Activated CD8-positive, alpha-beta memory T cell treated with anti-CD3 and anti-CD28 coated beads, Interleukin-2, amount 10 ng/mL, durations not matched to agents 7 days and 5 days (primary cell): ENCODE data around the gene SAMD9. TPM values are rescaled to one million over a fixed set of nuclear protein-coding genes. Genes with fewer than 3 reads are reported as not detected.
A peak's percentile ranks its signal among the peaks of the same experiment; 100 is the strongest.

Source experiments
- ATAC-seq: fragments of 150-1000 bp; cut with Tn5 transposase; one replicate; pipeline ENCODE4 v1.10.0; 2021; ENCODE audit warnings: moderate library complexity
- CTCF ChIA-PET: fragments of 350-600 bp; sonication (Branson Sonifier 250); formaldehyde crosslinking; loops from one replicate; lab custom pipeline; 2021; ENCODE audit warnings: antibody characterized with exemption; lab: Charles Lee
- DNase-seq: peaks from one replicate; pipeline ENCODE4 v3.0.0-alpha.2; 2020
- H3K27ac Mint-ChIP-seq: one replicate; pipeline ENCODE4 v1.8.0; 2021; ENCODE audit warnings: mild to moderate bottlenecking, mixed read lengths
- H3K27me3 Mint-ChIP-seq: one replicate; pipeline ENCODE4 v1.8.0; 2021; ENCODE audit warnings: mixed read lengths
- H3K36me3 Mint-ChIP-seq: one replicate; pipeline ENCODE4 v1.8.0; 2021; ENCODE audit warnings: mild to moderate bottlenecking, mixed read lengths
- H3K4me1 Mint-ChIP-seq: one replicate; pipeline ENCODE4 v1.8.0; 2021; ENCODE audit warnings: mixed read lengths
- H3K4me3 Mint-ChIP-seq: one replicate; pipeline ENCODE4 v1.8.0; 2021; ENCODE audit warnings: mild to moderate bottlenecking, moderate library complexity, mixed read lengths
- H3K9me3 Mint-ChIP-seq: one replicate; pipeline ENCODE4 v1.8.0; 2022; ENCODE audit warnings: low read depth, mixed read lengths
- total RNA-seq, 2 experiments: library from RNA; stranded (reverse); gene quantifications; one replicate each; pipeline ENCODE4 v1.2.3, GENCODE V29; 2021

Gene SAMD9
- total RNA-seq: 10 to 100 TPM; 60.1 to 85.6 TPM

GRCh38 chr7:93117852-93118530 lies at the start of gene SAMD9:
Gene SAMD9, minus strand, starts transcription at chr7:93117979. Its CDS starts 11,882 bp downstream, at chr7:93106097.
- DNase-seq (peak; percentile 83), ATAC-seq (peak; percentile 98)
- peak within 1 kb of the TSS; percentile 83 for H3K27ac Mint-ChIP-seq
- peaks cover 84% of the 10 kb centered on the region for H3K36me3 Mint-ChIP-seq
- H3K9me3 Mint-ChIP-seq: peaks cover 17% of the 10 kb centered on the region
- peaks cover 33% of the 10 kb centered on the region for H3K4me1 Mint-ChIP-seq
- CTCF ChIA-PET: interaction anchor here (0.8 to 2.0 kb wide), 9 partner anchors 16 to 285 kb away, joined by 3 to 6 read pairs (median 3); partner anchors contain the start of genes CDK6 and VPS50
- no peaks in the 10 kb centered on the region for H3K27me3 Mint-ChIP-seq
- peak within 1 kb of the TSS; percentile 89 for H3K4me3 Mint-ChIP-seq

DNA sequence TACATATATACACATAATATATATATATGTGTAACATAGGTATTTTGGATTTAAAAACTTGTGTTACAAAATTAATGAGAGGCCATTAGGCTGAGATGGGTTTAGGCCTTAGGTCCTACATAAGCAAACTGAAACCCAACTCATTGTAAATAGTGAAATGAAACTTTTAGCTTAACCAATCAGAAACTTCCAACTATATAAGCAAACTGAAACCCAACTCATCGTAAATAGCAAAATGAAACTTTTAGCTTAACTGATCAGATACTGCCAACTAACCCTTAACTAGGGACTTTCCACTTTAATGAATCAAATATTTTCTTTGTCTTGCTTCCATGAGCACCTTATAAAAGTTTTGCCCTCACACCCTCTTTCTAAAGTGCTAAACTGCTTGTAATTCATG lies 47.7 kb upstream of the SAMD9 start:
- peaks cover 56% of the 10 kb centered on the region for H3K36me3 Mint-ChIP-seq
- ATAC-seq (peak; percentile 99), DNase-seq (no peak)
- no peaks in the 10 kb centered on the region for H3K27me3 Mint-ChIP-seq
- peak overlapping the region; percentile 40 for H3K4me3 Mint-ChIP-seq
- CTCF ChIA-PET: interaction anchor here (0.7 to 1.0 kb wide), 2 partner anchors 47 to 66 kb away, joined by 3 read pairs; partner anchors contain the start of gene SAMD9
- H3K4me1 Mint-ChIP-seq: peaks cover 6% of the 10 kb centered on the region
- H3K27ac Mint-ChIP-seq: peak overlapping the region; percentile 82
- H3K9me3 Mint-ChIP-seq: peaks cover 28% of the 10 kb centered on the region

DNA sequence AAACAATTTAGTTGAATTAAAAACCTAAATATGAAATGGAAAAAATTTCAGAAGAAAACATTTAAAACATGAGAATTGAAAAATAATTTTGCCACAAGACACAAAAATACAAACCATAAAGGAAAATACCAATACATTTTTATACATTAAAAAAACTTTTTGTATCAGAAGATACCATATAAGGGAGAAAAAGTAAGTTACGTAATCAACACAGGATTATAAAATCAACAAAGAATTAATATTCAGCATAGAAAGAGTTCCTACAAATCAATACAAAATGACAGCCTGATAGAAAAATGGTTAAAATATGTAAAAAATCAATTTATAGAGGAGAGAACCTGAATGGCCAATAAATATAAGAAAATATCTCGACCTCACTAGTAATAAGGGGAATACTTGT lies 47.0 kb upstream of the SAMD9 start:
- CTCF ChIA-PET: interaction anchor here (1.0 kb wide), 1 partner anchor 67 kb away, joined by 3 read pairs; no protein-coding TSS in a partner anchor
- H3K27ac Mint-ChIP-seq: peak overlapping the region; percentile 73
- H3K36me3 Mint-ChIP-seq: peaks cover 57% of the 10 kb centered on the region
- DNase-seq (no peak), ATAC-seq (no peak)
- peaks cover 30% of the 10 kb centered on the region for H3K9me3 Mint-ChIP-seq
- H3K4me1 Mint-ChIP-seq: peaks cover 6% of the 10 kb centered on the region
- no peaks in the 10 kb centered on the region for H3K27me3 Mint-ChIP-seq
- H3K4me3 Mint-ChIP-seq: no peak overlapping the region

- no peak for DNase-seq
- Mint-ChIP-seq H3K27ac (no peak overlapping the region), H3K27me3 (no peaks in the 10 kb centered on the region), H3K36me3 (peaks cover 38% of the 10 kb centered on the region), H3K9me3 (peaks cover 21% of the 10 kb centered on the region), H3K4me3 (no peak overlapping the region), H3K4me1 (peaks cover 7% of the 10 kb centered on the region)
- CTCF ChIA-PET: no interaction called here
- ATAC-seq: no peak
These were observed 43.5 kb upstream of the SAMD9 start for GRCh38 chr7:93161181-93161762.

GRCh38 chr7:93160410-93160809 lies 42.6 kb upstream of the SAMD9 start:
- Mint-ChIP-seq H3K27me3 (no peaks in the 10 kb centered on the region), H3K27ac (no peak overlapping the region), H3K4me1 (peaks cover 5% of the 10 kb centered on the region), H3K9me3 (peaks cover 21% of the 10 kb centered on the region), H3K4me3 (no peak overlapping the region), H3K36me3 (peaks cover 31% of the 10 kb centered on the region)
- no peak for DNase-seq
- CTCF ChIA-PET: no interaction called here
- no peak for ATAC-seq

DNA sequence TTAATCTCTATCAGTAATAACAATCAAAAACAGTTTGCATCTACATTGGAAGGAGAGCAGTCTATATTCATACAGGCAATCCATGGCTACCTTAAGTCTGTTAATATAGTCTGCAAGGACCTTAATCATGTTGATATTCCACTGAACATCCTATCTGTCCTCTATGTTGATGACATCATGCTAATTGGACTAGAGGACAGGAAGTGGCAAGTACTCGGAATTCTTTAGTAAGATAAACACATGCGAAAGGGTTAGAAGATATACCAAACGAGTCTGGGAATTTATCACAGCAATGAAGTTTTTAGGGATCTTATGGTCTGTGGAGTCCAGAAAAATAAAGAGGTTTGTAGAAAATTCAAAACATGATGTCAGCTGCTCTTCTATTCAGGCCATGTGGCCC lies 41.7 kb upstream of the SAMD9 start:
- H3K9me3 Mint-ChIP-seq: peaks cover 21% of the 10 kb centered on the region
- H3K4me1 Mint-ChIP-seq: peaks cover 5% of the 10 kb centered on the region
- ATAC-seq: no peak
- H3K27me3 Mint-ChIP-seq: no peaks in the 10 kb centered on the region
- H3K4me3 Mint-ChIP-seq: no peak overlapping the region
- CTCF ChIA-PET: no interaction called here
- H3K27ac Mint-ChIP-seq: no peak overlapping the region
- DNase-seq: no peak
- peaks cover 31% of the 10 kb centered on the region for H3K36me3 Mint-ChIP-seq

DNA sequence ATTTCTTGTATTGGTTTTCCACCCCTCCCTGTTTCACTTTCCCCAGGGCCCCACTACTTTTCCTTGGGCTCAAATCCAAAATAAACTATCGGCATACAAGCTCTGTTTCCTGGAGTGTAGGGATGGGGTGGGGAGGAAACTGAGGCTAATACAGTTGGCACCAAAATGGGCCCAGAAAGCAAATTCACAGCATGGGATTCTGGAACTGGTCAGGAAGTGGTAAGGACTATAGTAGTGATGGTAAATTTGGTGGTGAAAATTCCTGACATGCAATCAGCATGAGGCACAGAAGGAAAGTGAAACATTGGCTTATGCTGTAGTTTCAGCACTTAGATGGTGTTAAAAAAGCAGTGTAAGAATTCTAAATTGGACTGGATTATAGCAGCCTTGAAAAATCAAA lies 39.1 kb upstream of the SAMD9 start:
- no peak for ATAC-seq
- Mint-ChIP-seq H3K27me3 (no peaks in the 10 kb centered on the region), H3K36me3 (peaks cover 13% of the 10 kb centered on the region), H3K4me3 (no peak overlapping the region), H3K9me3 (peaks cover 11% of the 10 kb centered on the region), H3K4me1 (peaks cover 5% of the 10 kb centered on the region), H3K27ac (no peak overlapping the region)
- DNase-seq: no peak
- CTCF ChIA-PET: interaction anchor here (1.2 kb wide), 2 partner anchors 10 to 20 kb away, joined by 3 read pairs; no protein-coding TSS in a partner anchor

DNA sequence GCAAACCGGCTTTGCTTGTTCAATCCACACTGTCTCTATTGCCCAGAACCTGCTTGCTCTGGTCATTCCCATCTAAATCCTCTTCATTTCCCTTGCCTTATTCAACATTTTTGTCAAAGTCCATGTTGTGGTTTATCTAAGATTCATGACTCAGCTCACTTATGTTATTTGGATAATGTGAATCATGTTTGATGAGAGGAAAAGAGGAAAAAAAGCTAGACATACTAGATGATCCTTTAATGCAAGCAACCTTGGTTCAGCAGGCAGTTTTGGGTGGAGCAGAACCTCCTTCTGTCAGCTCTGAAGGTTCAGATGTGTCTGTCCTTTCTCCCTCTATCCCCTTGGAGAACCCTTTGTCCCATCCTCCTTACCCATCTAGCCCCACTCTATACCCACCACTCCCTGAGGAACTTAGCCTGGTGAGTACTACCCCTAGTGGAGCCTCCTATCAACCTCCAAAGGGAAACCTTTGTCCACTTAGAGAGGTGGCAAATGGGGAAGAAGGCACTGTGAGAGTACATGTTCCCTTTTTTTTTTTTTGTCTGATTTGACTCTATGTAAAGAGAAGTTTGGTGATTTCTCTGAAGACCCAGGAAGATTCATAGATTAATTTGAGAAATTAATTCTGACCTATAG lies 32.5 kb upstream of the SAMD9 start:
- CTCF ChIA-PET: no interaction called here
- Mint-ChIP-seq H3K27me3 (no peaks in the 10 kb centered on the region), H3K4me3 (no peak overlapping the region), H3K9me3 (peaks cover 3% of the 10 kb centered on the region), H3K36me3 (peaks cover 31% of the 10 kb centered on the region), H3K4me1 (peaks cover 27% of the 10 kb centered on the region), H3K27ac (no peak overlapping the region)
- DNase-seq: no peak
- no peak for ATAC-seq

DNA sequence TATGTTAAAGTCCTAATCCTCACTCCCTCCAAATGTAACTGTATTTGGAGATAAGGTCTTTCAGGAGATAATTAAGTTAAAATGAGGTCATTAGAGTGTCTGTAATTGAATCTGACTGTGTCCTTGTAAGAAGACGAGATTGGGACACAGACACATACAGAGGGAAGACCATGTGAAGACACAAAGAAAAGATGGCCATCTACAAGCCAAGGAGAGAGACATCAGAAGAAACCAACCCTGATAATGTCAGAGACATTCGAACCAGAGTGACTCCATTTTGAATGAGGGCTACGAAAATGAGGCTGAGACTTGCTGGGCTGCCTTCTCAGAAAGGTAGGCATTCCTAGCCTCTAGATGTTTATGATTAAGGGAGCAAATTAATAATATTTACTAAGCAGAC lies 30.9 kb upstream of the SAMD9 start:
- H3K4me1 Mint-ChIP-seq: peaks cover 34% of the 10 kb centered on the region
- H3K27ac Mint-ChIP-seq: peak overlapping the region; percentile 95
- no peak for DNase-seq
- H3K27me3 Mint-ChIP-seq: no peaks in the 10 kb centered on the region
- peaks cover 39% of the 10 kb centered on the region for H3K36me3 Mint-ChIP-seq
- ATAC-seq: no peak
- CTCF ChIA-PET: no interaction called here
- H3K9me3 Mint-ChIP-seq: peaks cover 3% of the 10 kb centered on the region
- H3K4me3 Mint-ChIP-seq: peak overlapping the region; percentile 99

DNA sequence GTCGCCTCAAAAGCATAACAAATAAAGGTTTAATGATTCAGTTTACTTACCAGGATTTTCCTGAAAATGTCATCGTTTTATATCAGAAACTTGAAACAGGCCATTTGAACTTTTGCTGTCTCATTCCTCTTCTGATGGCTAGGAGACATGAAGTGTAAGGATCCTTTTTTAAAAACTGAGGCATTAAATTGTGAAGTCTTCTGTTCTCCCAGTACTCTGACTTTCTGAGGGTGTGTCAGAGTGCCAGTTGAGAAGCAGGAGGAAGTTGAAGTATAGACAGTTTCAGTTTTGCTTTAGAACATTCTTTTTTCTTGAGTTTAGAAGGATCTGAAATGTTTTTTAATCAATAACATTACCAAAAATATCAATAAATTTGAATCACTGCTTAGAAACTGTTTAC lies 30.4 kb upstream of the SAMD9 start, which contains the start of gene SAMD9L:
Gene SAMD9L, minus strand, starts transcription at position 242 of the 400 bp plus-strand sequence. CDS start 12,414 bp downstream, outside the sequence.
- Mint-ChIP-seq H3K36me3 (peaks cover 39% of the 10 kb centered on the region), H3K9me3 (peaks cover 5% of the 10 kb centered on the region), H3K4me1 (peaks cover 38% of the 10 kb centered on the region), H3K27me3 (no peaks in the 10 kb centered on the region), H3K27ac (peak within 1 kb of the TSS; percentile 96), H3K4me3 (peak within 1 kb of the TSS; percentile 99)
- DNase-seq (no peak), ATAC-seq (peak; percentile 78)
- CTCF ChIA-PET: interaction anchor here (1.2 kb wide), 1 partner anchor 81 kb away, joined by 6 read pairs; no protein-coding TSS in a partner anchor

DNA sequence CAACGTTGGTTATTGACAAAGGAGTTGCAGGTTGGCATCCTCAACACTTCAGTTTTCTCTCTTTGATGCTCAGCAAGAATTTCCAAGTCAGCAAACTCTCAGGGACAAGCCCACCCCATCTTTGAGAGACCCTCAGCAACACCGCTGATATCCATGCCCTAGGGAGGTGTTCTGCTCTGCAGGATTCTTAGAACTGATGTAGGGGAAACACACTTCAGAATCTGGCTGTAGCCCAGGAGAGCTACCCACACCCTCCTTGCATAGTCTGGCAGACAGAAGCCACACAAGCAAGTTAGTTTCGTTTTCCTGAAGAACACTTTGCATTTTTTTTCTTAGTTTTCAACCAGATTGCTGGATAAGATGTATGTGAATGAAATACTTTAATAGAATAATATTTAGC lies 29.6 kb upstream of the SAMD9 start:
- Mint-ChIP-seq H3K27ac (peak overlapping the region; percentile 96), H3K9me3 (peaks cover 5% of the 10 kb centered on the region), H3K27me3 (no peaks in the 10 kb centered on the region), H3K36me3 (peaks cover 39% of the 10 kb centered on the region), H3K4me1 (peaks cover 38% of the 10 kb centered on the region), H3K4me3 (peak overlapping the region; percentile 99)
- ATAC-seq (peak; percentile 86), DNase-seq (peak; percentile 71)
- CTCF ChIA-PET: interaction anchor here (1.1 to 1.8 kb wide), 3 partner anchors 10 to 81 kb away, joined by 3 to 6 read pairs (median 6); partner anchors contain the start of gene SAMD9

GRCh38 chr7:93146472-93147141 lies 28.8 kb upstream of the SAMD9 start:
- DNase-seq: peak; percentile 55
- peak; percentile 37 for ATAC-seq
- Mint-ChIP-seq H3K9me3 (peaks cover 5% of the 10 kb centered on the region), H3K27me3 (no peaks in the 10 kb centered on the region), H3K4me3 (peak overlapping the region; percentile 99), H3K4me1 (peaks cover 38% of the 10 kb centered on the region), H3K36me3 (peaks cover 39% of the 10 kb centered on the region), H3K27ac (peak overlapping the region; percentile 96)
- CTCF ChIA-PET: interaction anchor here (0.9 to 1.8 kb wide), 4 partner anchors 10 to 82 kb away, joined by 3 to 6 read pairs (median 4); partner anchors contain the start of gene SAMD9
